HG02798 (cell line): Measurements from ENCODE around the gene EPC1.
A peak's percentile ranks its signal among the peaks of the same experiment; 100 is the strongest.
"Not testable (repeated sequence)": the region's sequence is repeated elsewhere in the genome, so short reads cannot be mapped to it uniquely, and the experiment has no call there.

Experiments
- ATAC-seq: cut with Tn5 transposase; IDR thresholded peaks from one replicate; pipeline ENCODE4 v1.9.1; 2021; ENCODE audit warnings: mild to moderate bottlenecking; ENCODE audit not compliant: unreplicated experiment, poor library complexity

Gene EPC1

DNA sequence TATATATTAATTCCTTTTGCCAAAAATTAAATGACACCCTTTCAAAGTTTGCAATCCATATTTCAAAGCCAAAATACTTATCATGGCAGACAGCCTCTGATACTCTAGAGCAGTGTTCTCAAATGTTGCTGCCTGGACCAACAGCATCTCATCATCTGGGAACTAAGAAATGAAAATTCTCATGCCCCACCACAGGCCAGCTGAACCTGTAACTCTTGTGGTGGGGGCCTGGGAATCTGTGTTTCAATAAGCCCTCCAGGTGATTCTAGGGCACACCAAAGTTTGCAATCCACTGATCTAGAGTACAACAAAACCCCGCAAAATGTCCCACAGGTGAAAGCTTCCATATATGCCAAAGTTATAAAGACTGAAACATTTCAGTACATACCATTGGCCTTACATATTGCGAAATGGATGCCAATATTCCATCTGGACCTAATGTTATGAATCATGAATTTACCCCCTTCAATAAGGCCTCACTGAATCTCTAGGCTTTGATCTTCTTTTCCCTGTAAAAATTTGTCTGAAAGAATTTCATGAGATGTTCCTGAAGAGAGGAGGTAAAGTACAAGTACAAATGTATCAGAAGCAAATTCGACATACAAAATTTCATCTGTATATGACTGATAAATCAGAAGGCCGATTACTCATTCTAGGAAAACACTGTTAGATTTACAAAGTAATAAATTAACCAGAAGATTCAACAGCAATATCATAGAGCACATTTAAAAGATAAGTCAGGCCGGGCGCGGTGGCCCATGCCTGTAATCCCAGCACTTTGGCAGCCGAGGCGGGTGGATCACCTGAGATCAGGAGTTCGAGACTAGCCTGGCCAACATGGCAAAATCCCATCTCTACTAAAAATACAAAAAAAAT, 25.3 kb upstream of the EPC1 start:
- no peak for ATAC-seq

DNA sequence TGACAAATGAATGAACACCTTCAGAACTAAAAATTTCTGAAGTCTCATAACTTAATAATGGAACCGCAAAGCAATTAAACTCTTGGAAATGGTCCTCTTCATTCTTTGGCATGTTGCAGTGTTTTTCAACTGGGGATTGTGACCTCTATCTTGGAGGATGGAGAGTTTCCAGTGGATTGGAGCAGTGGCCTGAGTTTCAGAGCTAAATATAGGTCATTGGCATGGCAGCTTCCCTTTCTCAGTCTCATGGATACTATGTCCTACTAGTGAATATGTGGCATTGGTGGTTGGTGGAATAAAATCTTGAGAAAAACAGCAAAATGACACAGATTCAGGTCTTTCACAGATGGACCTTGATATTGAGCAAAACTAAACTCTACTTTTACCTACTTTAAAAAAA, 24.1 kb upstream of the EPC1 start:
- ATAC-seq: no peak

DNA sequence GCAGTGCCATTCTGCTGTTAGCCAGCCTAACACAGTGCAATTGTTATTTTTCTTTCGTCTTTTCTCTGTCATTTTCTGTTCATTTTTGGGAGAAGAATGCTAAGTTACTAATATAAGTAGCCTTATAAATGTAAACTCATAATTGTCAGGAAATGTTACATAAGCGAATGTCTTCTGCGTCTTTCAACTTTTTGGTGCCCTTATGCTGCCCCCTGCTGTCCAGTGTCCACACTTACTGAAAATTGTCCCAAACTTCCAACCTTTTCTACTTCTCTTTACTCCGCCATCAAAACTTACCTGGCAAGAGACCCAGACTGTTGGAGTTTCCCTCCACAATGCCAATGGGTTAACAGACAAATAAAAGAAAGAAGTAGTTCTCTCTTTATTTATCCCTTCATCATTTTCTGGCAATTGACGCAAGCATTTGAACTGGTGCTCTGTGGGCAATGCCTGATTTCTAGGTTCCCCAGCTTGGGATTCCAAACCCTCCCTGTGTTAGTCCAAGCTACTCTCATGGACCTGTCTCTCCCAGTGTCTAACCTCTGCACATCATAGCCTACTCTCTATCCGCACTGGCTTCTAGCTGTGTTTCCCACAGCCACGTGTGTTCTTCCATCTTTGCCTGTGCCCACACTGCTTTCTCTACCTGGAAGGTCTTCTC, 21.0 kb upstream of the EPC1 start:
- ATAC-seq: peak; percentile 63

DNA sequence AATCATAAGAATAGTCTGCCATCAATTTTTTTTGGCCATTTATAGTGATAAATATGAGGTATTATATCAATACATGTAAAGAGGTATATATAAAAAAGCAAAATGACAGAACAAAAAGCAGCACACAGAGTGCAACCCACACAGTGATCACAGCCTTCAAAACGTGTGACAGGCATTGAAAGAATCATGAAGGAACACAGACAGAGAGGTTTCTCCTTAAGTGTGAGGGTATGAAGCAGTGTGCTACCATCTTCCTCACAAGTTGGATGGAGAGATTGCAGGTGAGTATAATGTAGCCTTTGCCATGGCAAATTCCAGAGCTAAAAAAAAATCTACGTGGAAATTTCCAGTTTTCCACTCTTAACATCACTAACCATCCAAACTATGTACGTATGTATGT, 19.6 kb upstream of the EPC1 start:
- ATAC-seq: no peak

DNA sequence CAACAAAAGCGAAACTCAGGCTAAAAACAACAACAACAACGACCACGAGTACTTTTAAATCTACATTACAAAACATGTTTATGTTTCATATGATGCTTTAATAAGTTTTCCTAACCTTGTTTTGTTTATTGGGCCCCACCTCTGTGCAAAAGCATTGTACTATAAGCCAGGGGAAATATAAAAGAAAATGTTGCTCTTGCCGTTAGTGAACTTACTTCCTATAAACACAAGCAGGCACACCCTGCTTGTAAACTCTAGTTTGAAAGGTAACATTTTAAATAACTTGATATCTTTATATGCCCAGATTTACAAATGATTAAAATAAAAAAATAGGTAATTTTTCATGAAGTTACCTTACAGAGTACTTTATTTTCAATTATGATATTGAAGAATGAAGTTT, 19.2 kb upstream of the EPC1 start:
- ATAC-seq: no peak

DNA sequence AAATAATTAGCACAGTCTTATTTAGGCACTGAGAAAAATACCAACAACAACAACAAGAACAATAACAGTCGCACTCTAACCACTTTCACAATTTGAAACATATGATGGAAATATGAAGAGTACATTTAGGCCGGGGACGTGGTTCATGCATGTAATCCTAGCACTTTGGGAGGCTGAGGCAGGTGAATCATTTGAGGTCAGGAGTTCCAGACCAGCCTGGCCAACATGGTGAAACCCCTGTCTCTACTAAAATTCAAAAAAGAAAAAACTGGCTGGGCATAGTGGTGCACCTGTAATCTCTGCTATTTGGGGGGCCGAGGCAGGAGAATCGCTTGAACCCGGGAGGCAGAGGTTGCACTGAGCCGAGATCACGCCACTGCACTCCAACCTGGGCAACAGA, 18.4 kb upstream of the EPC1 start:
- not testable (repeated sequence) for ATAC-seq

DNA sequence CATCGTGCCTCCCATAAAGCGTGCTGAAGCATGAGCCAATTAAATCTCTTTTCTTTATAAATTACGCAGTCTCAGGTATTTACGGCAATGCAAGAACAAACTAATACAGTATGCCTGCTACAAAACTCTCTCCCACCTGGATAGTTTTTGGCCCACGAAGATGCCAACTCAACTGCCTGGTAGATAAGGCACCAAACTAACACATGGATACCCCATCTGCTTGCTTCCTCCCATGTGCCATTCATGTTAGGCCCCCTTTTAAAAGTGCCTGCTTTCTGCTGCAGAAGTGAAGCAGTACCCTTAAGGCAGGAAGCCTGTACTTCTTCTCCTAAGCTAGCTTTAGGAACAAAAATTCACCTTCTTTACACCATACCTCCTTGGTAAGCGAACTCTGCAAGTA, 15.6 kb upstream of the EPC1 start:
- no peak for ATAC-seq

DNA sequence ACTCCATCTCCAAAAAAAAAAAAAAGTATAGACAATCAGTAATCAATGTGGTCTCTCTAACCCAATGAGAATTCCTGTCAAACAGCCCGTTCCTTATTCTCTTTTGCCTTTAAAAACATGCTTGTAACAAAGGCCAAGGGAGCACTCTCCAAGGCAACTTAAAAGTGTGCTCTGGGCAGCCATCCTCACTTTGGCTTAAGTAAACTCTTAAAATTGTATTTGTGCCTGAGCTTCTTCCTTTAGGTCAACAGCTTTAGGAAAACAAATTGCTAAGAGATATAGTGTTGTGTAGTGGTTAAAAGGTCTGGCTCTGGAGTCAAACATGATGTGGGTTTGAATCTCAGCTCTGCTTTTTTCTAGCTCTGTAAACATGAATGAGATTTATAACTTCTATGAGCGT, 13.9 kb upstream of the EPC1 start:
- ATAC-seq: no peak

DNA sequence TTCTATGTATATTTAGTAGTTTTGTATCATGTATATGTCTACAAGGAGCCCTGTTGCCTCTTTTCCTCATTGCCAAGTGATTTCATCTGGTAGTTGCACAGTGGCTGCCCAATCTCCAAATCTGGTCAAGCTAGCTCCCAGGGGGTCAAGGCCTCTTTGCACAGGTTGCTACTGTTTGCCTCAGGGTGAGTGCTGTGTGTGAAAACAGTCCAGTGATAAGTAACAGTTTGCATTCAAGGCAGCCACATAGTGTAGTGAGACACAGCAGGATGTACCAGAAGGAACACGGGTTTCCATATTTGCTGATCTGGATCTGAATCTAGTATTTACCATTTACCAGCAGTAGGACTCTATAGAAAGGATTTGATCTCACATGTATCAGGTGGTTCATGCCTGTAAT, 13.3 kb upstream of the EPC1 start:
- no peak for ATAC-seq

DNA sequence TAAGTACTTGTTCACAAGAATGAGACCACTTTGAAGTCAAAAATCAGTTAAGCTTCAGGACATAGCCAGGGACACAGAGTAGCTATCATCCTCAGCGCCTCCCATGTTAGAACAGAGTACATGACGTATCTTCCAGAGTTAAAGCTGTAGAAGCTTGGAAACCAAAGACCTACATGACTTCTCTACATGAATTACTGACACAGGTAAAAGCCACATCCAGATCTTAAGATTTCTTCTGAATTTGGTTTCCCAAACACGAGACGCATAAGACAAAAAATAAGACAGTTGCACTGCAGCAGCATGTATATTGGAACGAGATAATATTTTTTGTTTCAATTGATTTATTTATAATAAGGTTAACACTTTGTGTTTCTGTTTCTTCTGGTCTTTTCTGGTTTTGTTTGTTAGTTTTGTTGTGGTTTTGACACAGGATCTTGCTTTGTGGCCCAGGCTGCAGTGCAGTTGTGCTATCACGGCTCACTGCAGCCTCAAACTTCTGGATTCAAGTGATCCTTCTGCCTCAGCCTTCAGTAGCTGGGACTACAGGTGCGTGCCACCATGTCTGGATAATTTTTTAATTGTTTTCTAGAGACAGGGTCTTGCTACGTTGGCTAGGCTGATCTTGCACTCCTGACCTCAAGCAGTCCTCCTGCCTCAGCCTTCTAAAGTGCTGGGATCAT, 10.2 kb upstream of the EPC1 start:
- ATAC-seq: no peak

DNA sequence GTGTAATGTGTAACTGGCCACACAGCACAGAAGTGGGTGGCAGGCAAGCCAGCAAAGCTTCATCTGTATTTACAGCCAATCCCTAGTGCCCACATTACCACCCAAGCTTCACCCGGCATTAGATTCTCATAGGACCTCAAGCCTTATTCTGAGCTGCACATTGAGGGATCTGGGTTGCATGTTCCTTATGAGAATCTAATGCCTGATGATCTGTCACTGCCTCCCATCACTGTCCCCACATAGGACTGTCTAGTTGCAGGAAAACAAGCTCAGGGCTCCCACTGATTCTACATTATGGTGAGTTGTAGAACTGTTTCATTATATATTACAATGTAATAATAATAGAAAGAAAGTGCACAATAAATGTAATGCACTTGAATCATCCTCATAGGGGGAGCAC, 7.7 kb upstream of the EPC1 start:
- ATAC-seq: not testable (repeated sequence)

DNA sequence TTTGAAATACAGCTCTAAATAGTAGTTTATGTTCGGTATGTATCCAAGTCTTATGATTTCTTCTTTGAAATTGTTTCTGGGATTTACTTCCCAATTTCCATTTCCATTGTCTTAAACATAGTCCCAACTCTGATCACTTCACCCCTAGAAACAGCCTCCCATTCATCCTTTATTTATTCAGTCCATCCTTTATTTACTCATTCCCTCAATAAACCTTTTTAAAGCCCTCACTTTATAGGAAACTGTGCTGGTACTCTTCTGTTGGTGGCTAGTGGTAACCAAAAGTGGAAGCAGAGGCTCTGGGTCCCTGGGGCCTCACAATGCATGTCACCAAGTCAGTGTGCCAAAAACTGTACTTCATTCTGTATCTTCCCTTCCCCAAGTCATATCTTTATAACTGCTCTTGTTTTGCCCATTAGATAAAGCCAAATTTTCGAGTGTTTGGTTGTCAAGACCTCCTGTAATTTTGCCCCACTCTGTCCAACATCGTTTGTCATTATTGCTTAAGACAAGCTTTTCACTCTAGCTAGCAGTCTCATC, 3.9 kb upstream of the EPC1 start:
- ATAC-seq: no peak

DNA sequence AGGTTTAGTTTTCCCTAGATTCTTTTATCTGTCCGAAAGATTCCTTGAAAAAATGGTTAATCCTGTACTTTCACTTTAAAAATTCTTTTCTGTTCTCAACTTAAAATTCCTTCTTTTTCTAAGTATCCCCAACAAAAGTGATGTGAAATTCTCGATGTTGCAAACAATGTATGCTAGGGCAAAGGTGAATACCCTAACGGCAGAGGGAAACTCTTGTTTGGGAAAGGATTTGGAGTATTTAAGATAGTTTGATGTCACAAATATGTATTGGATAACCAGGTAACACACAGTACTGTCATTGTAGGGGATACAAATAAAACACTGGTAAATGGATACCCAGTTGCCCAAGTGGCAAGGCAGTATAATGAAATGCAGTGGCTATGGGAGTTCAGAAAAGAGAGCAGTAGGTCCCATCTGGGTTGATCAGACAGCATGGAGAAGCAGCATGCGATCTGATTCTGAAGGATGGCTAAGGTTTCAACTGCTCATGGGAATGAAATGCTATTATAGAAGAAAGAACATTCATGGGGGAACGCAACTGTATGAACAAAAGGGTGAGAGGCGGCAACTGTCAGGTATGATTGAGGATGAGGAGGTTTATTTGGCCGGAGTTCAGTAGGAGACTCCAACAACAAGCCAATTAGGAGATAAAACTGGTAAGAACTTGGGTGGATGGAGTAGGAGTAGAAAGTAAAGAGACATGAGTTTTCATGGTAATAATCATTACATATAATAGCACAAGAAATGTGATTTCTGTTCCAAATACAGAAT, 3.2 kb upstream of the EPC1 start:
- no peak for ATAC-seq

DNA sequence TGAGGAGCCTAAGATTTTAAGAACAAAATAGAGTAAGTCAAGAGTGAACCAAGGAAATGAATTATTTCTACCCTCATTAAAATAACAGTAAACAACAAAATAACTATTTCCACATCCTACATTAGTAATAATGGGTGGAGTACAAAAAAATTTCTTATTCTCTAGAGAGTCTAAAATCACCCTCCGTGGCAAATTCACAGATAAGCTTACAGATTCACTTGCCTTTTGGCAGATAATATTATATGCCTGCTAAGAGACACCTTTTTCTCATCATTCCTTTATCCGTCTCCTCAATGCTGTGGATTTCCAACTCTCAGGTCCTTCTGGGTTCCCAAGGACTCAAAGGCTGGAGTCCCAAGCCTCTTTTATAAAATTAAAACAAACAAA, 2.2 kb upstream of the EPC1 start:
- no peak for ATAC-seq

DNA sequence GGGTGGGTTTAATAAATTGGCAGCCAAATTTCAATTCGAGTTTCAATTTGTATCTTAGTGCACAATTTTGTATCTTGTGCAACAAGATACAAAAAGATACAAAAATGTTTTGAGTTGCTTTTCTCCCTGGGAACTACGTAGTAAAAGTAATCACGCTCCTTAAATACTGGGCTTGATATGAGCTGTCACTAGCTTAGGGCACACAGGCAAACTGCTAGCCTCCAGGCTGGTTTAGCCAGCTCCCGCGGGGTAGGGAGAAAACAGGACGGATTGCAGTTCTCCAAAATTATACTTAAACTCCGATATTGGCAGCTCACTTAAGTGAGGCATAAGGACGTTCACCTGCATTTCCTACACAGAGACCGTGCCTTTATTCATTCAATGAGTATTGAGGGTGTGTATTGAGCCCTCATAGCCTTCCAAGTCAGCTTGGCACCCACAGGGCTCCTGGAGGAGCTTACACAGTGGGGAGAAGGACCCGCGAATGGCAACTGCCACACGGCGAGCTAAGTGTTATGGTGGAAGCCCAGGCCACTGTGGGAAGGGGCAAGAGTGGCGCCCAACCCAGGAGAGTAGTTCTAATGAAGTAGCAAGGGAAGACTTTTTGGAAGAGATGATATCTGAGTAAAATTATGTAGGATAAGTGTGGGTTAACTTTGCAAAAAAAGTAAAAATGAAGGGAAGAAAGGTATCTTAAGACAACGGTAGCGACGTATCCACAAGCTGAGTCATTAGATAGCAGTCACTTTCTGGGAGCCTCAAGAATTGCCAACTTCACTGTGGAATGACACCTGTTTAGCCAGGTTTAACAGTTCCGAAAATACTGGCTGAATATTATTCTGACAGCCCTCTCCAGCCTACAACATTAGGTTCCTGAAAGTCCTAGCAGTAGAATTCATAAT, 1.6 kb upstream of the EPC1 start:
- no peak for ATAC-seq

DNA sequence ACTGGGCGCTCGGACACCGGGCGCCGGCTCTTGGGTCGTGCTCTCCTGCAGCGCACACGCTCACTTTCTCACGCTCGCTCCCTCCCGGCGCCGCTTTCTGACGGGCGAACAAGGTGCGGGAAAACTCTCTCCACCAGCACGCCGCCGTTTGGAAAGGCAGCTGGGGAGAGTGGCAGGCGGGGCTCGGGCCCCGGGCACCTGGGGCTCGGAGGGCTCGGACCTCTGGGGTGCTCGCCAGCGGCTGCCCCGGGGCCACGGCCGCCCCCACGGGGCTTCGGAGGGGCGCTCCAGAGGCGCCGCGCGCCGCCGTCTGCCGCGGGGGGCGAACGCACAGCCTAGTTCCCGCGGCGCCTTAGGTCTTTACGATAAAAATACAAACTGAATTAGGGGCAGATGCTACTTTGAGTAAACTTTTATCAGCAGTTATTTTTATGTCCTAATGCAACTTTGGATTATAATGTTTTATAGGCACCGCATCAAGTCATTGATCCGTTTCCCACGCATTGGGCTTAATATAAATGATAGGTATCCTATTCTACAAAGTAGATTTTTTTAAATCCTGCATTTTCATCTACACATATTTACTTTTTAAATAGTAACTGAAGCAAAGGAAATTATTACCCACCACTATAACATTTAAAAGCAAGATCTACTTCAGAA, 535 bp upstream of the EPC1 start:
- peak; percentile 20 for ATAC-seq

DNA sequence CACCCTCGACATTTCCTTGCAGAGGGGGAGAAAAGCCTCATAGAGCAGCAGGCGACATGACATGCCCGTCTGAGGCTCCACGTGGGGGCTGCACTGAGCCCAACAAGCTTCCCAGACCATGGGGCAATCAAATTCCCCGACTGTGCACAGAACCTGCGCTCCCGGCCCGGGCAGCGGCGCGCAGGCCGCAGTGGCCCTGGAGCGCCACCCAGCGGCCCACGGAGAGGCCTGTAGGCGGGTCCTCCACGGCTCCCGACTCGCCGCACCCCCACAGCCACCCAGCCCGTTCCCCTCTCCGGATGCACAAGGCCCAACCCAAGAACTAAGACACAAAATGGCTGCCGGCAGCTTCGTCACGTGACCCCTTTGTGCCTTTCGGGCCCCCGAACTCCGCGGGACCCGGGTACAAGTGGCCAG, 816 bp downstream of the EPC1 start:
- peak; percentile 85 for ATAC-seq

DNA sequence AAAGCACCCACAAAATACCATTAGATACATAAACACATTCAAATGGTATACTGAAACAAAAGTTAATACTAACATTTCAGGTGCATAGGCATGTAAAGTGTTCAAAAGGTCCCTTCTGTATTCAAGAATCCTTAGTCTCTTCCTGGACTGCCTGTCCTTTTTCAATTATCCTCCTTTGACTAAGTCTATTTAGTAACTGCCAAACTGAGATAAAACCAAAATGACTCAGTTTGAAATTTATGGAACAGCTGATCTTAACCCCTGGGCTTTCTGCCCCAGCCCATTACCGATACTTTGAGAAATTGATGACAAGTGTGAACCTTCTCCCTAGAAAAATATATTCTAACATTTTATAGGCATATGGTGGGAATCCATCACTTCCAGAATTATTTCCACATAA, 5.4 kb downstream of the EPC1 start:
- no peak for ATAC-seq
